ENCODE measurements around the gene MT2A.

MT2A gene

GRCh38 chr16:56640076-56640475 lies 31.7 kb downstream of the MT2A start:
- no peaks in the 10 kb centered on the region for H3K9me3 ChIP-seq (ENCODE audit: severe bottlenecking)
- H3K36me3 ChIP-seq, result no peaks in the 10 kb centered on the region
- H3K4me3 ChIP-seq (ENCODE audit: low read depth, low read length), result no peak overlapping the region
- no peaks in the 10 kb centered on the region for H3K27me3 ChIP-seq (ENCODE audit: insufficient read depth, low read depth, severe bottlenecking)
- peak overlapping the region; percentile 49; the same call in 1 of the 2 replicates for H3K27ac ChIP-seq
- no peak for TF ChIP-seq CTCF (IDR thresholded peaks at IDR 0.05; ENCODE audit: low read depth, low read length)
- no peak for DNase-seq

GRCh38 chr16:56641166-56641565 lies 32.8 kb downstream of the MT2A start:
- DNase-seq, result no peak
- no peak overlapping the region for H3K4me3 ChIP-seq (ENCODE audit: low read depth, low read length)
- no peak for TF ChIP-seq CTCF (IDR thresholded peaks at IDR 0.05; ENCODE audit: low read depth, low read length)
- no peaks in the 10 kb centered on the region for H3K9me3 ChIP-seq (ENCODE audit: severe bottlenecking)
- no peaks in the 10 kb centered on the region for H3K36me3 ChIP-seq
- no peak overlapping the region; the same call in 1 of the 2 replicates for H3K27ac ChIP-seq
- no peaks in the 10 kb centered on the region for H3K27me3 ChIP-seq (ENCODE audit: insufficient read depth, low read depth, severe bottlenecking)

- Histone ChIP-seq H3K4me3 (ENCODE audit: low read depth, low read length) (no peak overlapping the region), H3K27me3 (ENCODE audit: insufficient read depth, low read depth, severe bottlenecking) (no peaks in the 10 kb centered on the region), H3K36me3 (no peaks in the 10 kb centered on the region), H3K27ac (no peak overlapping the region), H3K9me3 (ENCODE audit: severe bottlenecking) (no peaks in the 10 kb centered on the region)
- no peak for DNase-seq
- TF ChIP-seq CTCF (IDR thresholded peaks at IDR 0.05; ENCODE audit: low read depth, low read length), result no peak
These were observed 34.8 kb downstream of the MT2A start for GRCh38 chr16:56643080-56643778.

GRCh38 chr16:56643833-56644232 lies 35.4 kb downstream of the MT2A start:
- no peak for DNase-seq
- no peaks in the 10 kb centered on the region for H3K9me3 ChIP-seq (ENCODE audit: severe bottlenecking)
- TF ChIP-seq CTCF (IDR thresholded peaks at IDR 0.05; ENCODE audit: low read depth, low read length), result no peak
- H3K27me3 ChIP-seq (ENCODE audit: insufficient read depth, low read depth, severe bottlenecking), result no peaks in the 10 kb centered on the region
- no peak overlapping the region for H3K4me3 ChIP-seq (ENCODE audit: low read depth, low read length)
- H3K27ac ChIP-seq, result no peak overlapping the region
- H3K36me3 ChIP-seq, result no peaks in the 10 kb centered on the region

GRCh38 chr16:56645311-56645710 lies 36.9 kb downstream of the MT2A start:
- Histone ChIP-seq H3K9me3 (ENCODE audit: severe bottlenecking) (no peaks in the 10 kb centered on the region), H3K4me3 (ENCODE audit: low read depth, low read length) (no peak overlapping the region), H3K36me3 (no peaks in the 10 kb centered on the region), H3K27ac (no peak overlapping the region), H3K27me3 (ENCODE audit: insufficient read depth, low read depth, severe bottlenecking) (no peaks in the 10 kb centered on the region)
- no peak for TF ChIP-seq CTCF (IDR thresholded peaks at IDR 0.05; ENCODE audit: low read depth, low read length)
- DNase-seq, result no peak

- no peak for DNase-seq
- Histone ChIP-seq H3K36me3 (no peaks in the 10 kb centered on the region), H3K4me3 (ENCODE audit: low read depth, low read length) (no peak overlapping the region), H3K9me3 (ENCODE audit: severe bottlenecking) (no peaks in the 10 kb centered on the region), H3K27ac (no peak overlapping the region), H3K27me3 (ENCODE audit: insufficient read depth, low read depth, severe bottlenecking) (no peaks in the 10 kb centered on the region)
- TF ChIP-seq CTCF (IDR thresholded peaks at IDR 0.05; ENCODE audit: low read depth, low read length), result no peak
These were observed 37.5 kb downstream of the MT2A start for GRCh38 chr16:56645838-56646237.
